Neural cell (in vitro differentiated cells): ENCODE results near the gene ZNF263. TPM values are rescaled to one million over a fixed set of nuclear protein-coding genes. Genes with fewer than 3 reads are reported as not detected.

ENCODE experiments used
- H2AFZ ChIP-seq: fragments of 200-600, 300-800 bp; sonication (generic), shearing (Covaris generic); 2 replicates; pipeline ENCODE4 v1.6.0; 2014; ENCODE audit warnings: low read depth, mild to moderate bottlenecking, antibody characterized with exemption, low read length, moderate library complexity
- H3F3A ChIP-seq: fragments of 200-600 bp; shearing (Covaris generic); 2 replicates; pipeline ENCODE4 v1.6.1; 2016; ENCODE audit warnings: mild to moderate bottlenecking, moderate library complexity, mixed read lengths, antibody characterized with exemption, low read length; ENCODE audit not compliant: insufficient read depth, poor library complexity, severe bottlenecking
- H3K27ac ChIP-seq: fragments of 200-600, 300-800 bp; sonication (generic), shearing (Covaris generic); 2 replicates; pipeline ENCODE4 v1.5.1; 2014; ENCODE audit warnings: mild to moderate bottlenecking, low read length, moderate library complexity
- H3K27me3 ChIP-seq: fragments of 300-800, 200-600 bp; sonication (generic), shearing (Covaris generic); 2 replicates; pipeline ENCODE4 v1.6.0; 2014; ENCODE audit warnings: mild to moderate bottlenecking, low read depth, low read length, moderate library complexity; ENCODE audit not compliant: insufficient read depth
- H3K36me3 ChIP-seq: fragments of 300-800, 200-600 bp; sonication (generic), shearing (Covaris generic); 2 replicates; pipeline ENCODE4 v1.5.1; 2014; ENCODE audit warnings: mild to moderate bottlenecking, antibody characterized with exemption, low read length, moderate library complexity; ENCODE audit not compliant: insufficient read depth
- H3K4me2 ChIP-seq: fragments of 300-800, 200-600 bp; sonication (generic), shearing (Covaris generic); 2 replicates; pipeline ENCODE4 v1.6.0; 2014; ENCODE audit warnings: mild to moderate bottlenecking, low read length
- H3K4me3 ChIP-seq: fragments of 300-800, 200-600 bp; sonication (generic), shearing (Covaris generic); 2 replicates; pipeline ENCODE4 v1.5.1; 2014; ENCODE audit warnings: mild to moderate bottlenecking, low read length, moderate library complexity
- H3K79me2 ChIP-seq: fragments of 200-600 bp; shearing (Covaris generic); replicated peaks from 2 replicates; pipeline ENCODE4 v1.6.0; 2014; ENCODE audit warnings: mild to moderate bottlenecking, low read length, moderate library complexity; ENCODE audit not compliant: insufficient read depth
- H3K9ac ChIP-seq: fragments of 300-800, 200-600 bp; sonication (generic), shearing (Covaris generic); 2 replicates; pipeline ENCODE4 v1.6.1; 2016; ENCODE audit warnings: mild to moderate bottlenecking, low read length, mixed read lengths
- H3K9me2 ChIP-seq: fragments of 200-600 bp; shearing (Covaris generic); 2 replicates; pipeline ENCODE4 v1.6.1; 2016; ENCODE audit warnings: mild to moderate bottlenecking, low read length, mixed read lengths; ENCODE audit not compliant: insufficient read depth
- H3K9me3 ChIP-seq: fragments of 200-600, 300-800 bp; sonication (generic), shearing (Covaris generic); 2 replicates; pipeline ENCODE4 v1.6.1; 2016; ENCODE audit warnings: mild to moderate bottlenecking, mixed run types, low read length, moderate library complexity, mixed read lengths
- H4K20me1 ChIP-seq: fragments of 200-600 bp; shearing (Covaris generic); 2 replicates; pipeline ENCODE4 v1.6.1; 2016; ENCODE audit warnings: mild to moderate bottlenecking, mixed run types; ENCODE audit not compliant: insufficient read depth
- EP300 ChIP-seq: fragments of 450-650 bp; conservative IDR thresholded peaks from 2 replicates; pipeline ENCODE4 v1.6.1; 2014; ENCODE audit warnings: antibody characterized with exemption, mild to moderate bottlenecking, moderate library complexity; ENCODE audit not compliant: poor library complexity, severe bottlenecking
- MXI1 ChIP-seq: fragments of 450-650 bp; conservative IDR thresholded peaks from 2 replicates; pipeline ENCODE4 v1.6.1; 2014; ENCODE audit warnings: antibody characterized with exemption, mild to moderate bottlenecking; ENCODE audit not compliant: poor library complexity, severe bottlenecking
- RAD21 ChIP-seq: fragments of 450-650 bp; conservative IDR thresholded peaks from 2 replicates; pipeline ENCODE4 v1.6.1; 2014; ENCODE audit warnings: antibody characterized with exemption, mild to moderate bottlenecking, moderate library complexity
- REST ChIP-seq: IDR thresholded peaks from 2 replicates; pipeline ENCODE4 v1.6.1; 2012; ENCODE audit warnings: borderline replicate concordance
- SMC3 ChIP-seq: fragments of 450-650 bp; conservative IDR thresholded peaks from 2 replicates; pipeline ENCODE4 v1.6.1; 2014; ENCODE audit warnings: antibody characterized with exemption, mild to moderate bottlenecking, moderate library complexity; ENCODE audit not compliant: poor library complexity
- polyA plus RNA-seq: library from polyadenylated mRNA; depleted of rRNA; stranded (reverse); fragments of >200 nt; gene quantifications from 2 replicates; pipeline ENCODE4 v1.2.3, GENCODE V29; 2014

The ZNF263 gene
- polyA plus RNA-seq, 1 donor from 2014 or later = 65.4 TPM

GRCh38 chr16:3328643-3329042 is 45.4 kb downstream of the ZNF263 start:
- H3K79me2 ChIP-seq = no peaks in the 10 kb centered on the region
- no peak overlapping the region for H3K4me3 ChIP-seq
- H3K4me2 ChIP-seq = no peak overlapping the region
- H3K9me3 ChIP-seq = no peaks in the 10 kb centered on the region
- H2AFZ ChIP-seq = no peak overlapping the region
- no peak overlapping the region for H3K9ac ChIP-seq
- H3F3A ChIP-seq = no peaks in the 10 kb centered on the region
- no peaks in the 10 kb centered on the region for H4K20me1 ChIP-seq
- no peaks in the 10 kb centered on the region for H3K27me3 ChIP-seq
- TF ChIP-seq SMC3 (no peak), REST (no peak), RAD21 (no peak), EP300 (no peak), MXI1 (no peak)
- no peaks in the 10 kb centered on the region for H3K9me2 ChIP-seq
- no peaks in the 10 kb centered on the region for H3K36me3 ChIP-seq
- no peak overlapping the region for H3K27ac ChIP-seq

Other genes with a start within 250 kb of the ZNF263 start
- 0.37 TPM in 1 of 2 replicates, not detected in the other for gene BICDL2, start 246.5 kb upstream of the ZNF263 start, polyA plus RNA-seq
- gene MMP25, start 236.9 kb upstream of the ZNF263 start, polyA plus RNA-seq = not detected in 2 replicates
- not detected in 2 replicates for gene IL32, start 217.9 kb upstream of the ZNF263 start, polyA plus RNA-seq
- 0.10 TPM in 1 of 2 replicates, not detected in the other for gene ZSCAN10, start 184.2 kb upstream of the ZNF263 start, polyA plus RNA-seq
- 30.0 and 39.4 TPM in 2 replicates for gene ZNF205, start 170.9 kb upstream of the ZNF263 start, polyA plus RNA-seq
- 5.1 and 9.8 TPM in 2 replicates for gene ZNF213, start 148.5 kb upstream of the ZNF263 start, polyA plus RNA-seq
- gene OR1F1, start 95.3 kb upstream of the ZNF263 start, polyA plus RNA-seq = 2.5 and 2.7 TPM in 2 replicates
- gene ZNF200, start 48.3 kb upstream of the ZNF263 start, polyA plus RNA-seq = 20.8 and 23.0 TPM in 2 replicates
- not detected in 2 replicates for gene MEFV, start 26.9 kb upstream of the ZNF263 start, polyA plus RNA-seq
- gene TIGD7, start 21.9 kb downstream of the ZNF263 start, polyA plus RNA-seq = 21.7 and 25.2 TPM in 2 replicates
- gene ZNF75A, start 22.0 kb downstream of the ZNF263 start, polyA plus RNA-seq = 58.3 and 76.0 TPM in 2 replicates
- 0.22 TPM in 1 of 2 replicates, not detected in the other for gene OR2C1, start 72.4 kb downstream of the ZNF263 start, polyA plus RNA-seq
- gene ZSCAN32, start 117.5 kb downstream of the ZNF263 start, polyA plus RNA-seq = 22.0 and 28.4 TPM in 2 replicates
- 13.0 and 14.8 TPM in 2 replicates for gene ZNF174, start 117.7 kb downstream of the ZNF263 start, polyA plus RNA-seq
- gene ZNF597, start 160.0 kb downstream of the ZNF263 start, polyA plus RNA-seq = 1.8 and 2.0 TPM in 2 replicates
- 15.1 and 32.0 TPM in 2 replicates for gene NAA60, start 160.2 kb downstream of the ZNF263 start, polyA plus RNA-seq
- not detected in 2 replicates for gene C16orf90, start 212.0 kb downstream of the ZNF263 start, polyA plus RNA-seq
- gene CLUAP1, start 217.5 kb downstream of the ZNF263 start, polyA plus RNA-seq = 40.8 and 46.6 TPM in 2 replicates